GM12892 (cell line): ENCODE results near the gene ZNRF1.
"Not testable (repeated sequence)": the region's sequence is repeated elsewhere in the genome, so short reads cannot be mapped to it uniquely, and the experiment has no call there.

Experiments
- POLR2A ChIP-seq: IDR thresholded peaks from 2 replicates; pipeline ENCODE4 v1.6.1; 2011; ENCODE audit warnings: low read depth, low read length, control low read depth
- POLR2AphosphoS5 ChIP-seq: IDR thresholded peaks from 2 replicates; pipeline ENCODE4 v1.6.1; 2011; ENCODE audit warnings: low read depth, low read length, control low read depth
- TAF1 ChIP-seq: IDR thresholded peaks from 2 replicates; pipeline ENCODE4 v1.6.1; 2011; ENCODE audit warnings: low read depth, mild to moderate bottlenecking, control low read depth, low read length, borderline replicate concordance

DNA sequence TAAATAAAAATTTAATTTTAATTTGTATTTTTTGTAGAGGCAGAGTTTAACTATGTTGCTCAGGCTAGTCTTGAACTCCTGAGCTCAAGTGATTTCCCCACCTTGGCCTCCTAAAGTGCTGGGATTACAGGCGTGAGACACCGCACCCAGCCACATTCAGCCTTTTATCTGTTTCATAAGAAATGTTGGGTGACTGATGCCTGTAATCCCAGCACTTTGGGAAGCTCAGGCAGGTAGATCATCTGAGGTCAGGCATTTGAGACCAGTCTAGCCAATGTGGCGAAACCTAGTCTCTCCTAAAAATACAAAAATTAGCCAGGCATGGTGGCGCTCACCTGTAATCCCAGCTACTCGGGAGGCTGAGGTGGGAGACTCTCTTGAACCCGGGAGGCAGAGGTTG, 92.1 kb downstream of the ZNRF1 start:
- not testable (repeated sequence) for TF ChIP-seq TAF1, POLR2A, POLR2AphosphoS5
